Adrenal gland (tissue), 12 donors: ENCODE data around the gene RSRC2. TPM values are rescaled to one million over a fixed set of nuclear protein-coding genes. Genes with fewer than 3 reads are reported as not detected.
"Not testable (repeated sequence)": the region's sequence is repeated elsewhere in the genome, so short reads cannot be mapped to it uniquely, and the experiment has no call there.

Experiments used
- DNase-seq, 7 donors: peaks; one replicate each; pipeline ENCODE4 v3.0.0-alpha.2; 2019 to 2020
- H3K27ac ChIP-seq, 5 donors: fragments of 200-600 bp; sonication (generic) in 4 of 5; 1 replicate in 3 of 5; 2 replicates in 2 of 5; pipeline versions ENCODE4 v1.5.1 to v1.8.0; 2016 to 2020; ENCODE audit warnings: mild to moderate bottlenecking in 1 of 5
- H3K27me3 ChIP-seq: fragments of 200-600 bp; 2 replicates; pipeline ENCODE4 v1.8.0; 2021
- H3K36me3 ChIP-seq, 2 donors: fragments of 200-600 bp; replicated peaks in 1 of 2; 1 replicate in 1 of 2; 2 replicates in 1 of 2; pipeline versions ENCODE4 v1.5.1 to v1.8.0; 2018 to 2022
- H3K4me1 ChIP-seq, 2 donors: fragments of 200-600 bp; replicated peaks in 1 of 2; 1 replicate in 1 of 2; 2 replicates in 1 of 2; pipeline versions ENCODE4 v1.5.1 to v1.8.0; 2018 to 2021
- H3K4me3 ChIP-seq, 4 donors: fragments of 200-600 bp; sonication (generic) in 3 of 4; one replicate each; pipeline ENCODE4 v1.5.1; 2016 to 2018
- H3K9me3 ChIP-seq, 3 donors: fragments of 200-600 bp; sonication (generic) in 1 of 3; replicated peaks in 1 of 3; 1 replicate in 2 of 3; 2 replicates in 1 of 3; pipeline versions ENCODE4 v1.5.1 to v1.8.0; 2016 to 2021
- CTCF ChIP-seq, 6 experiments: fragments of 450-650 bp in 4 of 6; fragments of 200-600 bp in 2 of 6; sonication (generic) in 1 of 6; IDR thresholded peaks; 1 replicate in 5 of 6; 2 replicates in 1 of 6; pipeline versions ENCODE4 v1.5.1 to v1.8.0; 2016 to 2021; ENCODE audit warnings: antibody characterized with exemption in 6 of 6, mild to moderate bottlenecking in 2 of 6, moderate library complexity in 1 of 6
- POLR2A ChIP-seq, 2 donors: fragments of 450-650 bp; IDR thresholded peaks; one replicate each; pipeline ENCODE4 v1.6.1; 2017; ENCODE audit warnings: antibody characterized with exemption in 2 of 2, mild to moderate bottlenecking in 2 of 2, moderate library complexity in 1 of 2
- WGBS, 4 donors: extraction: QIAGEN DNeasy Blood & Tissue Kit in 2 of 4; methylation state at CpG; one replicate each; pipeline versions ENCODE4 v1.1.5 to v1.1.7; 2013 to 2017; 5-methylcytosine and 5-hydroxymethylcytosine counted together
- intact Hi-C, 2 donors: fragments of 100-400 bp; cut with DNase I; formaldehyde crosslinking; loops; one replicate each; pipeline versions ENCODE4 v1.14.1 to v1.15.0; 2022 to 2023
- polyA plus RNA-seq, 3 donors: library from polyadenylated mRNA; stranded (reverse); fragments of 200-250 nt in 2 of 3; fragments of 350-450 nt in 1 of 3; fragmentation: Illumina TruSeq in 1 of 3; extraction: RNeasy Lipid Tissue Mini Kit (QIAGEN cat#74804) in 1 of 3; gene quantifications; one replicate each; pipeline ENCODE4 v1.2.3, GENCODE V29; 2013 to 2014
- total RNA-seq, 9 donors: library from RNA; depleted of rRNA in 4 of 9; stranded (reverse); fragments of >200 nt in 4 of 9; fragments of 120-200 nt in 1 of 9; fragmentation: NEBNext Ultra II Directional in 1 of 9; extraction: Animal tissue kit (Norgen Biotek cat#: 25700) in 1 of 9; gene quantifications; one replicate each; pipeline versions ENCODE4 v1.1.0 to v1.2.4, GENCODE V29; 2013 to 2023
- donor health status: healthy with polysubstance abuse.
- donor health status: Bipolar disorder and iron deficiency.
- donor health status: DM: yes; HTN: yes; CAD: no.
- donor health status: DM: no; HTN: no; CAD: no.
- donor health status: DM: no; HTN: no; CAD: no.
- donor health status: DM: yes; HTN: yes; CAD: no.

RSRC2 gene
- total and polyA plus RNA-seq, 12 donors, result 25.6 to 142 (median 64.1) TPM

- Histone ChIP-seq H3K9me3 (no peaks in the 10 kb centered on the region), H3K36me3 (peaks cover 0 to 3% of the 10 kb centered on the region in 2 donors), H3K4me3 (no peak overlapping the region), H3K27ac (no peak overlapping the region), H3K27me3 (no peaks in the 10 kb centered on the region), H3K4me1 (no peaks in the 10 kb centered on the region)
- 95 to 99% (median 97%) methylated on average over 5 of the region's 5 CpGs for WGBS, 4 donors
- intact Hi-C loops, result no loop called here
- DNase-seq, result no peak
- TF ChIP-seq CTCF (IDR thresholded peaks at IDR 0.05) (no peak), POLR2A (IDR thresholded peaks at IDR 0.05) (no peak)
These were observed 42.6 kb upstream of the RSRC2 start for GRCh38 chr12:122569288-122569687.

- H3K4me1 ChIP-seq, H3K27me3 ChIP-seq, H3K9me3 ChIP-seq, H3K27ac ChIP-seq, DNase-seq, H3K4me3 ChIP-seq, H3K36me3 ChIP-seq, intact Hi-C loops: not testable (repeated sequence)
- 97 to 99% (median 98%) methylated on average over 5 of the region's 5 CpGs for whole genome bisulfite sequencing, 4 donors
These were observed 40.1 kb upstream of the RSRC2 start for GRCh38 chr12:122566816-122567215.

GRCh38 chr12:122563361-122563760 is 36.6 kb upstream of the RSRC2 start:
- intact Hi-C loops, result no loop called here
- Histone ChIP-seq H3K4me3 (no peak overlapping the region), H3K36me3 (no peaks in the 10 kb centered on the region), H3K4me1 (no peaks in the 10 kb centered on the region), H3K9me3 (no peaks in the 10 kb centered on the region), H3K27me3 (no peaks in the 10 kb centered on the region), H3K27ac (no peak overlapping the region)
- DNase-seq, result no peak
- TF ChIP-seq CTCF (IDR thresholded peaks at IDR 0.05) (no peak), POLR2A (IDR thresholded peaks at IDR 0.05) (no peak)
- 84 to 99% (median 96%) methylated on average over 4 of the region's 4 CpGs for WGBS, 4 donors

- Histone ChIP-seq H3K36me3 (peaks cover 0 to 10% of the 10 kb centered on the region in 2 donors), H3K4me3 (no peak overlapping the region), H3K27ac (no peak overlapping the region), H3K27me3 (no peaks in the 10 kb centered on the region), H3K9me3 (no peaks in the 10 kb centered on the region), H3K4me1 (no peaks in the 10 kb centered on the region)
- 96 to 100% (median 98%) methylated on average over 2 to 3 of the region's 3 CpGs for WGBS, 4 donors
- intact Hi-C loops, result no loop called here
- TF ChIP-seq CTCF (IDR thresholded peaks at IDR 0.05) (no peak), POLR2A (IDR thresholded peaks at IDR 0.05) (no peak)
- DNase-seq, result no peak
These were observed 33.4 kb upstream of the RSRC2 start for GRCh38 chr12:122560138-122560537.

GRCh38 chr12:122558745-122559641 is 32.3 kb upstream of the RSRC2 start:
- Histone ChIP-seq H3K36me3 (peaks cover 0 to 10% of the 10 kb centered on the region in 2 donors), H3K4me1 (no peaks in the 10 kb centered on the region), H3K9me3 (no peaks in the 10 kb centered on the region), H3K27ac (no peak overlapping the region), H3K27me3 (no peaks in the 10 kb centered on the region), H3K4me3 (no peak overlapping the region)
- WGBS, 4 donors, result 97 to 98% (median 98%) methylated on average over 16 of the region's 16 CpGs
- intact Hi-C loops, result no loop called here
- TF ChIP-seq POLR2A (IDR thresholded peaks at IDR 0.05) (no peak), CTCF (IDR thresholded peaks at IDR 0.05) (no peak)
- DNase-seq, result no peak
